LNCAP (cell line): ENCODE results near the gene TRPT1.
A peak's percentile ranks its signal among the peaks of the same experiment; 100 is the strongest.

Experiments
- TF ChIP-seq, protein P1 (sequence below): fragments of 450-650 bp; IDR thresholded peaks from 2 replicates; pipeline ENCODE4 v1.5.1; 2017; ENCODE audit warnings: mild to moderate bottlenecking

The TRPT1 gene

GRCh38 chr11:64225608-64226506 is at the start of gene TRPT1, which contains the start of gene NUDT22:
TSS of gene TRPT1 (minus strand) at chr11:64226186. CDS start at chr11:64225860, 326 bp downstream.
TSS of gene NUDT22 (plus strand) at chr11:64226274. CDS start at chr11:64226653, 379 bp downstream.
- TF ChIP-seq, protein P1, sequence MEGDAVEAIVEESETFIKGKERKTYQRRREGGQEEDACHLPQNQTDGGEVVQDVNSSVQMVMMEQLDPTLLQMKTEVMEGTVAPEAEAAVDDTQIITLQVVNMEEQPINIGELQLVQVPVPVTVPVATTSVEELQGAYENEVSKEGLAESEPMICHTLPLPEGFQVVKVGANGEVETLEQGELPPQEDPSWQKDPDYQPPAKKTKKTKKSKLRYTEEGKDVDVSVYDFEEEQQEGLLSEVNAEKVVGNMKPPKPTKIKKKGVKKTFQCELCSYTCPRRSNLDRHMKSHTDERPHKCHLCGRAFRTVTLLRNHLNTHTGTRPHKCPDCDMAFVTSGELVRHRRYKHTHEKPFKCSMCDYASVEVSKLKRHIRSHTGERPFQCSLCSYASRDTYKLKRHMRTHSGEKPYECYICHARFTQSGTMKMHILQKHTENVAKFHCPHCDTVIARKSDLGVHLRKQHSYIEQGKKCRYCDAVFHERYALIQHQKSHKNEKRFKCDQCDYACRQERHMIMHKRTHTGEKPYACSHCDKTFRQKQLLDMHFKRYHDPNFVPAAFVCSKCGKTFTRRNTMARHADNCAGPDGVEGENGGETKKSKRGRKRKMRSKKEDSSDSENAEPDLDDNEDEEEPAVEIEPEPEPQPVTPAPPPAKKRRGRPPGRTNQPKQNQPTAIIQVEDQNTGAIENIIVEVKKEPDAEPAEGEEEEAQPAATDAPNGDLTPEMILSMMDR: peak; percentile 34

DNA sequence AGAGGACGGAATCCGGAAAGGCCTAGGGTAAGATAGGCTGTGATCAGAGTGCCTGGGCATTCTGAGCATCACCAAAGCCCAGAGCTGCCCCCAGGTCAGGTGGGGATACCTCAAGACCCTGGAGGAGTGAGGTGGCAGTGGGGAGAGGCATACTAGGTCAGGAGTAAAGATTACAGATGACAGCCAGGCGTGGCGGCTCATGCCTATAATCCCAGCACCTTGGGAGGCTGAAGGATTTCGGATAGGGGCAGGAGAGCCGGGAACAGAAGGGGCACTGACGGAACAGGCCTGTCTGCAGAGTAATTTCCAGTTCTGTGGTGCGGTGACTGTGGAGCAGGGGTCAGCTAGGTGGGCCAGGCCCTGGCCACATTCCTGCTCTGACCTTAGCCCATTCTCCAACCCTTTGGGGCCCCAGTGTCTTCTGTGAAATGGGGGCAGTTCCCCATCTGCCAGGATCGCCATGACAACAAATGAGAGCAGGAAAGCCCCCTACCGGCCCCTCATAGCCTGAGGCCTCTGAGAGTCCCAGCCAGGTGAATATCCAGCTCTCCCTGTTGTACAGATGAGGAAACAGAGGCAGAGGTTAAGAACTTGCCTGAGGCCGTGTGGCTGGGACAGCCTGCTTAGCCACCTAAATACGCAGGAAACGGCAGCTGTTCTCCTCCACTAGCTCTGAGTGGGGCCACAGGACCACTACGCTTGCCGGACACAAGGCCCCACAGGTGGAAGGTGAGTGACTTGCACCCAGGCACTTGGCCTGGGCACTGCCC is 49.2 kb upstream of the TRPT1 start:
- TF ChIP-seq, protein P1: no peak

DNA sequence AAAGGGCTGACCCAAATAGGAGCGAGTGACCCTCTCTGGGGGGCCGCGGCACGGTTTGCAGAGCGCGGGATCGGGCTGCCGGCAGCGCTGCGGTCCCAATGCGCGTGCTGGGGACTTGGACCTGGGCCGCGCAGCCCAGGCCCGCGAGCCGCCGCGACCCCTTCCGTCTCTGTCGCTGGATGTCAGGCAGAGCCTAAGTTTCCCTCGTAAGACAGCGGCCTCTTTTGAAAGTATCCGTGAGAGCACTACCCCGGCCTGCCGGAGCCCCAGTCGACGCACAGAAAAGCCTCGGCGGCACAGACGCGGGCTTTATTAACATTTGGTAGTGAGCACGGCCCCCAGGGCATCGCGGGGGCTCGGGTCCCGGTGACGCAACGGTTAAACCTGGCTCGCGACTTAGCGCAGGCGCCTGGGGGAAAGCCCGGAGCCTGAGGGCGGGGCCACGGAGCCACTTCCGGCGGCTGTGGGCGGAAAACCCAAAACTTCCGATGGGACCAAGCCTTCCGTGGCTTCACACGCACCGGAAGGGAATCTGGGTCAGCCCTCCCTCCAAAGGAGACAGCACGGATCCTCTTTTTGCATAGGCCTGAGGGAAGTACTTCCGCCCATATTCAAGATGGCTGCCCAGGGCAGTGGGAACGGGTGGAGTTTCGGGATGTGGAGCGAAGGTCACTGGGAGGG is 43.7 kb upstream of the TRPT1 start:
- TF ChIP-seq, protein P1: no peak

GRCh38 chr11:64268893-64269539 is 43.0 kb upstream of the TRPT1 start:
- TF ChIP-seq, protein P1: no peak

DNA sequence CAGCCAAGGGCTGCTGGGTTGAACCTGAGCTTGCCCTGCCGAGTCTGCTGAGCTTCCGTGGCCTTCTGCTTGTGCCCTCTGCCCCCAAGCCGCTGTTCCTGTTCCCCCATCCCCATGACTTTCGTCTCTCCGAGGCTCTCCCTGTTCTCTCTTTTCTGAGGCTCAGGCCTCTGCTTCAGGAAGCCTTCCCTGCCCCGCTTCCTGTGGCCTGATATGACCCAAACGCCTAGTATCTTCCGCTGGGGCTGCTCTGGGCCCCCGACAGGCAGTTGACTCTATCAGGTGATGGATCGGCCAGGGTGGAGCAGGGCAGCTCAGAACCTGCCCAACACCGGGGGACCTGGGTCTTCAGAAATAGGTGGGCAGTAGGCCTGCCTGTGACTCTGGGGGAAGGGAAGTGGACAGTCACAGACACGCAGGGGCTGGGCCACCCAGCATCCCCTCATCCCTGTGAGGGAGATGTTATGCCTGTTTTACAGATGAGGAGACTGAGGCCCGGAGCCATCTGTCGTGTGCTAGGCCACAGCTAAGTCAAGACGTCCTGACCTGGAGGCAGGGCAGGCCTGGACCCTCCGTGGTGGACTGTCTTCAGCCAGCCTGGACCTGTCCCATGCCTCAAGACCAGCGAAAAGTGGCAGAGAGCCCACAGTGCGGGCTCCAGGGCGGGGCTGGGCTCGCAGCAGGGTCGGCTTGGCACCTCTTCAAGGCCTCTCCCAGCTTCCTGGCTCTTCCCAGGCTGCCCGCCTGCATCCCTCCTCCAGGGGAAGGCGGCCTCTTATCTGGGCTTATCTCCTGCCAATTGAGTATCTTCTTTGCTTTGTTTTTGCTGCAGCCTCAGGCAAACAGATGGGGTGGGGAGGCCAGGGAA is 42.3 kb upstream of the TRPT1 start:
- TF ChIP-seq, protein P1: no peak

- TF ChIP-seq, protein P1: no peak
Measured at GRCh38 chr11:64267207-64267945, 41.4 kb upstream of the TRPT1 start.
